Stimulated activated effector memory CD8-positive, alpha-beta T cell treated with anti-CD3 and anti-CD28 coated beads, Interleukin-12 subunit alpha, Interleukin-12 subunit beta, amount 100 ng/mL, for 72 hours (primary cell): ENCODE results near the gene SPA17.
A peak's percentile ranks its signal among the peaks of the same experiment; 100 is the strongest.

Experiments used
- ATAC-seq: fragments of 150-1000 bp; cut with Tn5 transposase; 2 replicates; pipeline ENCODE4 v1.10.0; 2021
- DNase-seq, 2 donors: peaks; one replicate each; pipeline ENCODE4 v3.0.0; 2021 to 2022; ENCODE audit warnings: low spot score in 2 of 2
- H3K27ac Mint-ChIP-seq: one replicate; pipeline ENCODE4 v1.8.0; 2022; ENCODE audit warnings: mild to moderate bottlenecking, mixed read lengths
- H3K36me3 Mint-ChIP-seq: one replicate; pipeline ENCODE4 v1.8.0; 2022; ENCODE audit warnings: mild to moderate bottlenecking, mixed read lengths
- H3K4me1 Mint-ChIP-seq: one replicate; pipeline ENCODE4 v1.8.0; 2022; ENCODE audit warnings: mixed read lengths
- H3K4me3 Mint-ChIP-seq: one replicate; pipeline ENCODE4 v1.8.0; 2022; ENCODE audit warnings: mild to moderate bottlenecking, mixed read lengths
- H3K9me3 Mint-ChIP-seq: one replicate; pipeline ENCODE4 v1.8.0; 2022; ENCODE audit warnings: mixed read lengths

The SPA17 gene

GRCh38 chr11:124728134-124728533 lies 54.4 kb downstream of the SPA17 start:
- no peak for DNase-seq
- Mint-ChIP-seq H3K9me3 (no peaks in the 10 kb centered on the region), H3K4me3 (no peak overlapping the region), H3K27ac (no peak overlapping the region), H3K4me1 (peaks cover 8% of the 10 kb centered on the region), H3K36me3 (no peaks in the 10 kb centered on the region)
- no peak for ATAC-seq

- Mint-ChIP-seq H3K9me3 (no peaks in the 10 kb centered on the region), H3K36me3 (no peaks in the 10 kb centered on the region), H3K27ac (no peak overlapping the region), H3K4me3 (no peak overlapping the region), H3K4me1 (peaks cover 8% of the 10 kb centered on the region)
- ATAC-seq (no peak), DNase-seq (no peak)
Measured at GRCh38 chr11:124729571-124729970, 55.9 kb downstream of the SPA17 start.

GRCh38 chr11:124732230-124732629 lies 58.5 kb downstream of the SPA17 start:
- Mint-ChIP-seq H3K36me3 (no peaks in the 10 kb centered on the region), H3K9me3 (no peaks in the 10 kb centered on the region), H3K27ac (no peak overlapping the region), H3K4me3 (no peak overlapping the region), H3K4me1 (no peaks in the 10 kb centered on the region)
- no peak for ATAC-seq
- no peak for DNase-seq

DNA sequence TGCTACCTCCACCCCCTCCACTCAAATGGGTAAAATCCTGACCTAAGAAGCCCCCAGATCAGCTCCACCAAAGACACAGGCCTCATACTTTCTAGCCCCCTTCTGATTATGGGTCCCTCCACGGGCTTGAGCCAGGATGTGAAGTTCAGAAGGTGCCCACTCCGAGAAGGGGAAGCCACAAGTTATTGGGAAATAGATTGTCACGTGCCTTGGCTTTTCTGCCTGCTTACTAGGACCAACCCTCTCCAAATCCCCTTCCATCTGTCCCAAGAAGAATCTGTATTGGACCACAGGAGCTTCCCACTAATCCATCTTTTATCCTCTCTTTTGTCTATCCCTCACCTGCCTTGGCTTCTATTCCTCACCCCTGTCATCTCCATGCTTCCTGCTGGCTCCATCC lies 63.0 kb downstream of the SPA17 start:
- no peaks in the 10 kb centered on the region for H3K9me3 Mint-ChIP-seq
- H3K36me3 Mint-ChIP-seq: peaks cover 4% of the 10 kb centered on the region
- H3K4me1 Mint-ChIP-seq: peaks cover 25% of the 10 kb centered on the region
- H3K4me3 Mint-ChIP-seq: no peak overlapping the region
- no peak for ATAC-seq
- no peak overlapping the region for H3K27ac Mint-ChIP-seq
- no peak for DNase-seq

- peaks cover 25% of the 10 kb centered on the region for H3K4me1 Mint-ChIP-seq
- H3K27ac Mint-ChIP-seq: no peak overlapping the region
- no peak overlapping the region for H3K4me3 Mint-ChIP-seq
- no peak for DNase-seq
- no peak for ATAC-seq
- H3K36me3 Mint-ChIP-seq: peaks cover 4% of the 10 kb centered on the region
- no peaks in the 10 kb centered on the region for H3K9me3 Mint-ChIP-seq
Measured at GRCh38 chr11:124737638-124738305, 64.1 kb downstream of the SPA17 start.

GRCh38 chr11:124738713-124739478 lies 65.2 kb downstream of the SPA17 start:
- H3K4me1 Mint-ChIP-seq: peaks cover 25% of the 10 kb centered on the region
- peak overlapping the region; percentile 73 for H3K4me3 Mint-ChIP-seq
- H3K27ac Mint-ChIP-seq: peak overlapping the region; percentile 3
- ATAC-seq (no peak), DNase-seq (no peak)
- no peaks in the 10 kb centered on the region for H3K9me3 Mint-ChIP-seq
- H3K36me3 Mint-ChIP-seq: peaks cover 4% of the 10 kb centered on the region

GRCh38 chr11:124739479-124740276 lies 66.0 kb downstream of the SPA17 start, which contains the start of gene NRGN:
NRGN (plus strand) TSS chr11:124739942; CDS start chr11:124740085, 143 bp downstream.
- Mint-ChIP-seq H3K36me3 (peaks cover 4% of the 10 kb centered on the region), H3K4me3 (peak within 1 kb of the TSS; percentile 73), H3K27ac (peak within 1 kb of the TSS; percentile 3), H3K4me1 (peaks cover 25% of the 10 kb centered on the region), H3K9me3 (no peaks in the 10 kb centered on the region)
- ATAC-seq (peak; percentile 93), DNase-seq (peak; percentile 63 to 91)

- H3K4me1 Mint-ChIP-seq: peaks cover 25% of the 10 kb centered on the region
- DNase-seq (peak; percentile 41 to 76), ATAC-seq (peak; percentile 70)
- no peak overlapping the region for H3K27ac Mint-ChIP-seq
- H3K9me3 Mint-ChIP-seq: no peaks in the 10 kb centered on the region
- H3K4me3 Mint-ChIP-seq: peak overlapping the region; percentile 73
- H3K36me3 Mint-ChIP-seq: peaks cover 4% of the 10 kb centered on the region
Measured at GRCh38 chr11:124740277-124740882, 66.7 kb downstream of the SPA17 start.

- DNase-seq (no peak), ATAC-seq (no peak)
- Mint-ChIP-seq H3K4me3 (no peak overlapping the region), H3K27ac (no peak overlapping the region), H3K9me3 (no peaks in the 10 kb centered on the region), H3K36me3 (peaks cover 4% of the 10 kb centered on the region), H3K4me1 (peaks cover 32% of the 10 kb centered on the region)
Measured at GRCh38 chr11:124742555-124742954, 68.9 kb downstream of the SPA17 start.

- Mint-ChIP-seq H3K9me3 (no peaks in the 10 kb centered on the region), H3K36me3 (peaks cover 4% of the 10 kb centered on the region), H3K4me1 (peaks cover 32% of the 10 kb centered on the region), H3K4me3 (no peak overlapping the region), H3K27ac (no peak overlapping the region)
- DNase-seq (no peak), ATAC-seq (no peak)
Measured at GRCh38 chr11:124743050-124743449, 69.3 kb downstream of the SPA17 start.

GRCh38 chr11:124745270-124745834 lies 71.6 kb downstream of the SPA17 start:
- DNase-seq: no peak
- H3K4me3 Mint-ChIP-seq: peak overlapping the region; percentile 89
- ATAC-seq: no peak
- no peak overlapping the region for H3K27ac Mint-ChIP-seq
- H3K9me3 Mint-ChIP-seq: no peaks in the 10 kb centered on the region
- no peaks in the 10 kb centered on the region for H3K36me3 Mint-ChIP-seq
- peaks cover 27% of the 10 kb centered on the region for H3K4me1 Mint-ChIP-seq

- Mint-ChIP-seq H3K9me3 (no peaks in the 10 kb centered on the region), H3K36me3 (no peaks in the 10 kb centered on the region), H3K4me1 (peaks cover 20% of the 10 kb centered on the region), H3K4me3 (peak overlapping the region; percentile 89), H3K27ac (peak overlapping the region; percentile 91)
- ATAC-seq: peak; percentile 7
- no peak for DNase-seq
Measured at GRCh38 chr11:124745835-124746620, 72.3 kb downstream of the SPA17 start.

DNA sequence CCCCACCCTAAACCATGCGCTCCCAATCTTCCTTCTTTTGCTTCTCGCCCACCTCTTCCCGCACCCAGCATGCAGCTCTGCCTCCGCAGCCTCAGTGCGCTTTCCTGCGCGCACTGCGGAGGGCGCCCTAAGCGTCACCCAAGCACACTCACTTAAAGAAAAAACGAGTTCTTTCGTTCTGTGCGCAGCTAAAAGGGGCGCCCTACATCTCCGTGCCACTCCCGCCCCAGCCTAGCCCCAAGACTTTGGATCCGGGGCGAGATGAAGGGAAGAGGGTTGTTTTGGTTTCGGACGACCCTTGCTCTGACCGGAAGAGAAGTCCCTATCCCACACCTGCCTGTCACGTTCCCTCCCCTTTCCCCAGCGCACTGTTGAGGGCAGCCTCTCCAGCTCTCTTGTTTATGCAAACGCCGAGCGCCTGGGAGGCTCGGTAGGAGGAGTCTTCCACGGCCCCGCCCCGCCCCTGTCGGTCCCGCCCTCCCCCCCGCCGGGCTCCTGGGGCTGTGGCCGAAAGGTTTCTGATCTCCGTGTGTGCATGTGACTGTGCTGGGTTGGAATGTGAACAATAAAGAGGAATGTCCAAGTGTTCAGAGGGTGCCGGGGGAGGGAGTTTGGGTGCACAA lies 73.0 kb downstream of the SPA17 start:
- Mint-ChIP-seq H3K27ac (peak overlapping the region; percentile 91), H3K36me3 (no peaks in the 10 kb centered on the region), H3K4me1 (peaks cover 13% of the 10 kb centered on the region), H3K9me3 (no peaks in the 10 kb centered on the region), H3K4me3 (peak overlapping the region; percentile 89)
- peak; percentile 57 to 87 for DNase-seq
- ATAC-seq: peak; percentile 92
